Breast epithelium (tissue), 4 donors: ENCODE results near the gene STX3. TPM values are rescaled to one million over a fixed set of nuclear protein-coding genes. Genes with fewer than 3 reads are reported as not detected.

ENCODE experiments used
- DNase-seq, 2 donors: peaks; one replicate each; pipeline ENCODE4 v3.0.0-alpha.2; 2019; ENCODE audit warnings: low spot score in 2 of 2
- H3K27ac ChIP-seq, 2 donors: fragments of 200-600 bp; sonication (generic) in 1 of 2; one replicate each; pipeline ENCODE4 v1.5.1; 2016 to 2019; ENCODE audit warnings: mild to moderate bottlenecking in 1 of 2
- H3K27me3 ChIP-seq, 2 donors: fragments of 200-600 bp; sonication (generic) in 1 of 2; one replicate each; pipeline versions ENCODE4 v1.5.1 to v1.6.0; 2017 to 2019; ENCODE audit warnings: control low read depth in 1 of 2, mild to moderate bottlenecking in 1 of 2
- H3K36me3 ChIP-seq: fragments of 200-600 bp; one replicate; pipeline ENCODE4 v1.5.1; 2019
- H3K4me1 ChIP-seq, 2 donors: fragments of 200-600 bp; sonication (generic); one replicate each; pipeline ENCODE4 v1.5.1; 2016 to 2019; ENCODE audit warnings: control low read depth in 1 of 2
- H3K4me3 ChIP-seq, 3 donors: fragments of 200-600 bp; sonication (generic); 1 replicate in 2 of 3; 2 replicates in 1 of 3; pipeline ENCODE4 v1.5.1; 2016 to 2019; ENCODE audit warnings: mild to moderate bottlenecking in 3 of 3, moderate library complexity in 2 of 3
- H3K9me3 ChIP-seq, 2 donors: fragments of 200-600 bp; sonication (generic) in 1 of 2; one replicate each; pipeline ENCODE4 v1.5.1; 2016 to 2019; ENCODE audit warnings: control low read depth in 1 of 2
- POLR2A ChIP-seq: fragments of 450-650 bp; IDR thresholded peaks from one replicate; pipeline ENCODE4 v1.6.1; 2016; ENCODE audit warnings: antibody characterized with exemption, mild to moderate bottlenecking, moderate library complexity
- POLR2AphosphoS5 ChIP-seq, 3 donors: sonication (generic); formaldehyde crosslinking; IDR thresholded peaks; one replicate each; pipeline ENCODE4 v1.6.1; 2017; ENCODE audit warnings: antibody characterized with exemption in 3 of 3
- intact Hi-C: fragments of 100-400 bp; cut with DNase I; formaldehyde crosslinking; loops from one replicate; pipeline ENCODE4 v1.15.1; 2023; ENCODE audit warnings: low total_unique reads
- total RNA-seq, 3 donors: library from RNA; depleted of rRNA; stranded (reverse); fragments of >200 nt; gene quantifications; one replicate each; pipeline ENCODE4 v1.1.0, GENCODE V29; 2016
- TF ChIP-seq, protein P1 (sequence below), 3 donors: fragments of 450-650 bp; IDR thresholded peaks; one replicate each; pipeline ENCODE4 v1.5.1; 2016 to 2017; ENCODE audit warnings: antibody characterized with exemption in 3 of 3, mild to moderate bottlenecking in 3 of 3, moderate library complexity in 3 of 3

Gene STX3
- total RNA-seq, 3 donors from 2014 or later: 32.2 to 58.8 (median 53.7) TPM

DNA sequence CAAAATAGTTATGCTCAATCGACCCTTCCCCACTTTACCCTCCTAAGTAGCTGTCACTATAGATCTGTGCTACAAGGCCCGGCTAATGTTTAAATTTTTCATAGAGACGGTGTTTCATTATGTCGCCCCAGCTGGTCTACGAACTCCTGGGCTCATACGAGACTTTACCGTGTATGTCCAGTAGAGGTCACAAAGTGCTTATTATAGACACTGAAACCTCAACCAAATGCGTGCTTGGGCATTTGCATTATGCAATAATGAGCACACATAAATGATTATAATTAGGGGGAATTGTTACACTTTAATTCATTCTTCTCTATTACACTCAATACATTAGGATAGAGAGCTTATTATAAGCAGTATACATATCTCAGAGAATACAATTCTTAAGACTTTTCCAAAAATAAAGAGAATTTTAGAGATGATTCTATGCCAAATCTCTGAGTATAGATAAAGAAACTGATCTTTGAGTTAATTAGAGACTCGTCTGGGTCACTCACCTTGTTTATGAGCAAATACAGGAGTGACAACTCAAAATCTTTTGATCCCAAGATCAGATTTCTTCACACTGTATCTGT is 67.9 kb downstream of the STX3 start:
- Histone ChIP-seq H3K4me3 (no peak overlapping the region), H3K27me3 (no peaks in the 10 kb centered on the region), H3K36me3 (no peaks in the 10 kb centered on the region), H3K4me1 (no peaks in the 10 kb centered on the region), H3K27ac (no peak overlapping the region), H3K9me3 (no peaks in the 10 kb centered on the region)
- intact Hi-C loops: no loop called here
- no peak for DNase-seq
- TF ChIP-seq, protein P1, sequence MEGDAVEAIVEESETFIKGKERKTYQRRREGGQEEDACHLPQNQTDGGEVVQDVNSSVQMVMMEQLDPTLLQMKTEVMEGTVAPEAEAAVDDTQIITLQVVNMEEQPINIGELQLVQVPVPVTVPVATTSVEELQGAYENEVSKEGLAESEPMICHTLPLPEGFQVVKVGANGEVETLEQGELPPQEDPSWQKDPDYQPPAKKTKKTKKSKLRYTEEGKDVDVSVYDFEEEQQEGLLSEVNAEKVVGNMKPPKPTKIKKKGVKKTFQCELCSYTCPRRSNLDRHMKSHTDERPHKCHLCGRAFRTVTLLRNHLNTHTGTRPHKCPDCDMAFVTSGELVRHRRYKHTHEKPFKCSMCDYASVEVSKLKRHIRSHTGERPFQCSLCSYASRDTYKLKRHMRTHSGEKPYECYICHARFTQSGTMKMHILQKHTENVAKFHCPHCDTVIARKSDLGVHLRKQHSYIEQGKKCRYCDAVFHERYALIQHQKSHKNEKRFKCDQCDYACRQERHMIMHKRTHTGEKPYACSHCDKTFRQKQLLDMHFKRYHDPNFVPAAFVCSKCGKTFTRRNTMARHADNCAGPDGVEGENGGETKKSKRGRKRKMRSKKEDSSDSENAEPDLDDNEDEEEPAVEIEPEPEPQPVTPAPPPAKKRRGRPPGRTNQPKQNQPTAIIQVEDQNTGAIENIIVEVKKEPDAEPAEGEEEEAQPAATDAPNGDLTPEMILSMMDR (IDR thresholded peaks at IDR 0.05): peak in 2 of 3 donors; percentile 53 to 62
- no peak for TF ChIP-seq POLR2AphosphoS5 (IDR thresholded peaks at IDR 0.05)
- TF ChIP-seq POLR2A: no peak

DNA sequence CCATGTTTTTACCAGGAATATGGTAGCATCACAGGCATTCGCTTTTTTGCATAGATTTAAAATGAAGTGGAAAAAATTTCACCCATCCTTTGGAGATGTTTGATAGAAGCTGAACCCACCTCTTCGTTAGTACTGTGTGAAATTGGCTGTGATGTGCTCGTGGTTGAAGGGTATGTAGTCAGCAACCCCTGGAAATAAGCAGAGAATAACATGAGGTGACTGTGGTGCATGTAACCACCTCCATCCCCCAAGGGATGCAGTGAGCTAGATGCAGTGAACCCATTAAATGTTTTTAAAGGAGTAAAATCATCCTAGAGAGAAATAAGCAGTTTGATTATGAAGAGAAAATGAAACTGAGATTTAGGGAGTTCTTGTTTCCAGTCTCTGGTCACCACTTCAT is 74.2 kb downstream of the STX3 start:
- H3K36me3 ChIP-seq: no peaks in the 10 kb centered on the region
- DNase-seq: no peak
- H3K27ac ChIP-seq: no peak overlapping the region
- no peak overlapping the region for H3K4me3 ChIP-seq
- TF ChIP-seq, protein P1 (IDR thresholded peaks at IDR 0.05): no peak
- no peak for TF ChIP-seq POLR2A
- no peak for TF ChIP-seq POLR2AphosphoS5 (IDR thresholded peaks at IDR 0.05)
- intact Hi-C loops: no loop called here
- H3K4me1 ChIP-seq: no peaks in the 10 kb centered on the region
- H3K9me3 ChIP-seq: no peaks in the 10 kb centered on the region
- no peaks in the 10 kb centered on the region for H3K27me3 ChIP-seq

DNA sequence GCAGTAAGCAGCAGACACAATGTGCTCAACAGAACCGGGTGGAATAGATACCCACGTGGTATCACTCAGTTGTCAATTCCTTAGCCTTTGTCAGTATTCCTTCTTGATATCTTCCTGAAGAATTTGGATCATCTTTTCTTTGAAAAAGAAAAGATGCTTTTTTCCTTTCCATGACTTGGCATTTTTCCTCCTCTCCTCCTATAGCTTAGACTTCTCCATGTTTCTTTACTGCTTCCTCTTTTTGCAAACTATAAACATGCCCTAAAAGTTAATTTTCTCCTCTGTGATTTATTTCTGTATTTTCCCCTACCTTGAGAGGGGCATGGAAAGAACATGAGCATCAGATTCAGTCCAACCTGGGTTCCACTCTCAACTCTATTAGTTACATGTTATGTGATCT is 78.4 kb downstream of the STX3 start:
- Histone ChIP-seq H3K27ac (no peak overlapping the region), H3K36me3 (no peaks in the 10 kb centered on the region), H3K27me3 (no peaks in the 10 kb centered on the region), H3K9me3 (no peaks in the 10 kb centered on the region), H3K4me1 (no peaks in the 10 kb centered on the region), H3K4me3 (no peak overlapping the region)
- intact Hi-C loops: no loop called here
- DNase-seq: no peak
- no peak for TF ChIP-seq POLR2AphosphoS5 (IDR thresholded peaks at IDR 0.05)
- TF ChIP-seq, protein P1 (IDR thresholded peaks at IDR 0.05): no peak
- no peak for TF ChIP-seq POLR2A

DNA sequence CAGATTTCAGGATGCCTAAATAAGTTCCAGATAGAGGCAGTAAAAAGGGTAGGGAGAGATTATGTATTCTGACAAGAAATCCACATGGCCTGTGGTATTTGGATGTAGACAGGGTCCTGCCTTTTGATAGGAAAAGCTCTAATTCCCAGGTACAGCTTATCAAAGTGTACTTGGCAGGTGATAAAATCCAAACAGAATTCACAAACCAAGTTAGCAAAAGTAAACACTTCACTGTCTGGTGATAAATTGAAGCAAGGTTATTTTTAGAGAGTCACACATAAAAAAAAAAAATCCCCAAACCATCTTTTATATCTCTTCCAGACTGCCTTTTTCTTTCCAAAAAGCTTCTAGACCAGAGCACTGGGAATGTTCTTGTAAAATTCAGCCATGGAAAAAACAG is 84.4 kb downstream of the STX3 start:
- H3K36me3 ChIP-seq: no peaks in the 10 kb centered on the region
- intact Hi-C loops: no loop called here
- no peak overlapping the region for H3K27ac ChIP-seq
- H3K27me3 ChIP-seq: no peaks in the 10 kb centered on the region
- no peaks in the 10 kb centered on the region for H3K9me3 ChIP-seq
- DNase-seq: no peak
- no peak overlapping the region for H3K4me3 ChIP-seq
- H3K4me1 ChIP-seq: no peaks in the 10 kb centered on the region
- no peak for TF ChIP-seq POLR2A
- TF ChIP-seq POLR2AphosphoS5 (IDR thresholded peaks at IDR 0.05): no peak
- TF ChIP-seq, protein P1 (IDR thresholded peaks at IDR 0.05): no peak

DNA sequence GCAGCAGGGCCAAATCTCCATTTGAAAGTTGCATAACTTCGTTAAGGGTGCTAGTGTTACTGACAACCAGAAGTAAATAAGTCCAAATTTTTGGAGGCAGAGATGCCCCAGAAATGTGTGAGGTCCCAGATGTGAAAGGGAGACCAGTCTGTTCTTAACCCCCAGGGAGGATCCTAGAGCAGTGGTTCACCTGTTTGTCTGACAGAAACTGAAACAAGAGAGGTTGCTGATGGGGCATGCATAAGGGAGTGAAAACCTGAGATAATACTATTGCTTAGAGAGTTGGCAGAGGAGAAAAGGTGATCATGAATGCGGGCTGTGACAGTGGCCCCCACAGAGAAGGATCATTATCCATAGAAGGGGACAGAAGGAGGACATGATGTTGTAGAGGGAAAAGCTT is 86.3 kb downstream of the STX3 start:
- no peak overlapping the region for H3K4me3 ChIP-seq
- no peaks in the 10 kb centered on the region for H3K36me3 ChIP-seq
- no peaks in the 10 kb centered on the region for H3K9me3 ChIP-seq
- no peaks in the 10 kb centered on the region for H3K4me1 ChIP-seq
- TF ChIP-seq, protein P1 (IDR thresholded peaks at IDR 0.05): no peak
- TF ChIP-seq POLR2A (no peak), POLR2AphosphoS5 (IDR thresholded peaks at IDR 0.05) (no peak)
- no peaks in the 10 kb centered on the region for H3K27me3 ChIP-seq
- no peak for DNase-seq
- no peak overlapping the region for H3K27ac ChIP-seq
- intact Hi-C loops: no loop called here
